GM21526 (cell line): ENCODE data around the gene MRPL48.

Experiments used
- ATAC-seq: cut with Tn5 transposase; IDR thresholded peaks from one replicate; pipeline ENCODE4 v1.9.1; 2021; ENCODE audit warnings: moderate library complexity; ENCODE audit not compliant: unreplicated experiment, low FRiP score

The MRPL48 gene

DNA sequence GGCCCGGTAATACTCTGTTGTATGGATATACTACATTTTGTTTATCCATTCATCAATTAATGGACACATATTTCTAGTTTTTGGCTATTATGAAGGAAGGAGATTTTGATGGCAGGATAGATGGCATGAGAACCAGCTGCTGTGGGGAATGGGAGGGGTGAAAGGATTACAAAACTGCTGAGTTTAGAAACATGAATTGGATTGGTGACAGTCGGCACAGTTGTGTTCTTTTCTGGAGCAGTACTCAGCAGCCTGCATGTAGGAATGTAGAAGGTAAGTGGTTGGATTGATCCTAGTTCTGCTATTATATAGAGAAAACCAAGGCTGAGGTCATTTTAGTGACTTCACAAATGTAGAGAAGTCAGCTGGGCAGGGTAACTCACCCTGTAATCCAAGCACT lies 96.2 kb downstream of the MRPL48 start:
- ATAC-seq = no peak

DNA sequence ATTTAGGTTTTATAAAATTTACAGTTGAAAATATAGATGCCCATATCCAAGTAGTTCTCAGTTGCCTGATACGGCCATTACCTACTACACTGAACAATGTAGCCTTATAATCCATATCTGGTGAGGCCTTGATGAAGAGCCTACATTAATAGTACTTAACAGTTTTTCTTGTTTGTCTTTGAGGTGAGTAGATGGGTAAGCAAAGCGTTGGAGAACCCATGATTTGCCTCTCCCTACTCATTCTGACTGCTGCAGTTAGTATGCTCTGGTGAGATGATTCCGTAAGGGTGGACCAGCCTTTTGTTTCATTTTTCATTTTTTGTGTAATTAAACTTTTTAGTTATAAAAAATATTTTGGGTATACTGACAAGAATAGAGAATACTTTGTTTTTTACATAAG lies 100.6 kb downstream of the MRPL48 start:
- ATAC-seq = no peak

DNA sequence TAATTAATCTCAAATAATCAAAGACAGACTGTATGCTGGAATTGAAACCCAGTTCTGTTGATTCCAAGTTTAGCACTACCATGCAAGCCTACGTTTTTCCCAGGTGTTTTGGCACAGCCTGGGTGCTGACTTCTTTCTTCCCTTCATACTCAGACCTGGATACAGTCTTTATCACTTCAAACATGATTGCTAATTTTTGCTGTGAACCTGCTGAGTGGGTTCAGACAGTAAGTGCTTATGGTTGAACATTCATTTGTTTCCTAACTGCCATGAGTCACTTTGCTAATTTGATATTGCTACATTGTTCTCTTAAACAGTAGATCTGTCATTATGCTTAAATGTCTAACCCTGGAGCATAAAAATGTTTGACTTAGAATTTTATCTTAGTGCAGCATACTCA lies 101.3 kb downstream of the MRPL48 start:
- no peak for ATAC-seq

DNA sequence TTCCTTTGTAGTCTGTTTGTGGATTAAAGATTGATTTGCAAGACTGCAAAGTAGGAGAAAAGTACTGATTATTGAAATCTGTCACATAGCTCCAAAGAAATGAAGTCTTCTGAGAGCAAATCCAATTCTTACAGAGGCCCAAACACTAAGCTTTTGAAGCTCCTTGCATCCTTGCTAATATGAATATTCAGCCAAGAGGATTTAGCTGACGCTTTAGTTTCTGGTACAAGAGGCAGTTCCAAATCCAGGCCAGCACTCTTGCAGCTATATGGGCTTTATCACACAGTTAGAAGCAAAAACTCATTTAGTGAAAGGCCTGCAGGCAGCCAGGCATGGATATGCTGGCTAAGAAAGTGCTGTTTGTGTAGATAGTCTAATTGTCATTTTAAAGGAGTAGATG lies 101.9 kb downstream of the MRPL48 start:
- ATAC-seq = no peak

DNA sequence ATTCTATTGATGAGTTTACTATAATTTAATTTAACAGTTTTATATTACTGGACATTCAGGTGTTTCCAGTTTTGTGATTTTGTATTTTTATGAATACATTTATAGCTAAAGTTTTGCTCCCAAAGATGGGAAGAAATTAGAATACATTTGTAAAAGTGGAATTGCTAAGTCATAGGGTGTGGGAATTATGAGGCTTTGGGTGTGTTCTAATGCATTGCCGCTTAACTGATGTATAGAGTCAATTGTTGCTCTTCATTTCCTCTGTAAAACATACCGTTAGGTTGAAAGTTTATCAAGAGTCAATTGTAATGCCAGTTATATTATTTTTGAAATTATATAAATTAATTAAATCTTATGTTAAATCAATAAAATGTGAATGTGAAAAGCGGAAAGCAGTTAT lies 105.4 kb downstream of the MRPL48 start:
- ATAC-seq = no peak

DNA sequence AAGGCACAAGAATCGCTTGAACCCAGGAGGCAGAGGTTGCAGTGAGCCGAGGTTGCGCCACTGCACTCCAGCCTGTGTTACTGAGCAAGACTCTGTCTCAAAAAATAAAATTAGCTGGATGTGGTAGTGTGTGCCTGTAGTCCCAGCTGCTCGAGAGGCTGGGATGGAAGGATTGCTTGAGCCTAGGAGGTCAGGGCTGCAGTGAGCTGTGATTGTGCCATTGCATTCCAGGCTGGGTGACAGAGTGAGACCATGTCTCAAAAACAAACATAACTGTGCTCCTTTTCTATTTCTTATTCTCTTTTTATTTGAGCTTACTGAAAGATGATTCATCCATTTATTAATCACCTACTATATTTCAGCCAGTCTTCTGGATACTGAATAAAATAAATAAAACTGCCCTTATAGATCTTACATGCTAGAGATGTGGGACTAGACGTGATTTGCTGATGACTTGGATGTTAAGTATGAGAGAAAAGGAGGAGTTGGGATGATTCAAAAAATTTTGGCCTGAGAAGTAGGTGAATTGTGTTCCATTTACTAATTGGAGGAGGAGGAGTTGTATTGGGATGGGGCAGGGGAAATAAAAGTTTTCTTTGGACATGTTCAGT lies 107.2 kb downstream of the MRPL48 start:
- ATAC-seq = no peak

DNA sequence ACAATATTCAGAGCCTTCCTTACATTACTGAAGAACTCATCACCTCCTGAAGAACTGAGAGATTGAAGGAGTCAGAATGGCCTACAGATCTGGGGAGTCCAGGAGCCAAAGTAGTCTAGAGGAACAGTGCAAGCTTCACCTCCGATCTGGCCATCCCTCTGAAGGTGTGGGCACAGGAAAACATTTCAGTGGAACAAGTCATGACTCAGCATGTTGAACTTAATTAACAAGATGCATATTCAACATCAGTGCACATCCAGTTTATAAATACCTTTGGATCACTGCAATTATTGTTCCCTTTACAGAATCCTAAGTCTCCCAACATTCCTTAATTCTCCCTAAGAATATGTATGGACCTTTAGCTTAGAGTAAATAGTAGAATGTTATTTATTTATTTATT lies 114.6 kb downstream of the MRPL48 start:
- ATAC-seq = no peak

- no peak for ATAC-seq
These were observed 119.5 kb downstream of the MRPL48 start for GRCh38 chr11:73907191-73907590.

DNA sequence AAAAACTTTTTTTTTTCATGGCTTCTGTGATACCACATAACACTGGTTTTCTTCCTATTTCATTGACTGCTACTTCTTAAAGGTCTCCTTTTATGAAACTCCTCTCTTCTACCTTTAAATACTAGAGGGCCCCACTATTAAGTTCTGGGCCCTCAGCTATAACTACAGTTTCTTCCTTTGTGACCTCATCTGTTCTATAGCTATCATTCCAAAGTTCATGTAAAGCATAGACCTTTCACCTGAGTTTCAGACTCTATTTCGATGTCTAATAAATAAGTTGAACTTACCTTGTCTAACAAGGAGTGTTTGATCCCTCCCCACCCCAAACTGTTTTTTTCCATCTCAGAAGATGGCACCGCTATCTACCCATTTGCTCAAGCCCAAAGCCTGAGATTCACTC lies 124.4 kb downstream of the MRPL48 start:
- no peak for ATAC-seq

DNA sequence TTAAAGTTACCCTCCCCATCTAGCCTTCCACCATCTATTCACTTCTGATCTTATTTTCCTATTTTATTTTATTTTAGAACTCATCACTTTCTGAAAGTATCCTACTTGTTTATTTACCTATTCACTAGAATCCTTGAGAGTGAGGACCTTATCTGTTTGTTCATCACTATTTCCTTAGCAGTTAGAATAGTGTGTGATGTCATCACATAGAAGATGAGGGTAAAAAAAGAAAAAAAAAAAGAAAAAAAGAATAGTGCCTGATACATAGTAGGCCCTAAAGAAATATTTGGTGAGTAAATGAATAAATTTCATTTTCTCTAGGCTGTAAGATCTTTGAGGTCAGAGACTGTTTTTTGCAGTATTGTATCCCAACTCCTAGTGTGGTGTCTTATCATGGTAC lies 125.8 kb downstream of the MRPL48 start:
- ATAC-seq = no peak

- no peak for ATAC-seq
These were observed 126.6 kb downstream of the MRPL48 start for GRCh38 chr11:73914284-73914683.
